MM.1S (cell line): ENCODE results near the gene NIP7.

ENCODE experiments used
- EZH2 ChIP-seq: fragments of 300-600 bp; sonication (generic); optimal IDR thresholded peaks from 2 replicates; pipeline ENCODE3; 2017; ENCODE audit warnings: low read depth, mild to moderate bottlenecking, antibody characterized with exemption, low read length, mixed read lengths
- TF ChIP-seq, protein P1 (sequence below): fragments of 300-600 bp; sonication (generic); IDR thresholded peaks from 2 replicates; pipeline ENCODE4 v1.5.1; 2016; ENCODE audit warnings: antibody characterized with exemption, low read length, mixed read lengths

DNA sequence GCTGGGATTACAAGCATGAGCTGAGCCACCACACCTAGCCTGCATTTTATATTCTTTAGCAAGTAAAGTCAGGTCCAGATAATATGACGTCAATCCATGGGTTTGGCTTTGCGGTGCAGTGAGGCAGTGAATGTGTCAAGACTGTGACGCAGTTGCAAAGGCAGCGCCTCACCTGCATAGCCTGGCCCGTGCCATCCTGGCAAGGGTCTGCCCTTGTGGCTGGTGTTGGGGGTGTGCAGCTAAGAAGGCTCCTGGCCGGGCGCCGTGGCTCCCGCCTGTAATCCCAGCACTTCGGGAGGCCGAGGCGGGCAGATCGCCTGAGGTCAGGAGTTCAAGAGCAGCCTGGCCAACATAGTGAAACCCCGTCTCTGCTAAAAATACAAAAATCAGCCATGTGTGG lies 16.2 kb upstream of the NIP7 start:
- no peak for TF ChIP-seq EZH2
- TF ChIP-seq, protein P1, sequence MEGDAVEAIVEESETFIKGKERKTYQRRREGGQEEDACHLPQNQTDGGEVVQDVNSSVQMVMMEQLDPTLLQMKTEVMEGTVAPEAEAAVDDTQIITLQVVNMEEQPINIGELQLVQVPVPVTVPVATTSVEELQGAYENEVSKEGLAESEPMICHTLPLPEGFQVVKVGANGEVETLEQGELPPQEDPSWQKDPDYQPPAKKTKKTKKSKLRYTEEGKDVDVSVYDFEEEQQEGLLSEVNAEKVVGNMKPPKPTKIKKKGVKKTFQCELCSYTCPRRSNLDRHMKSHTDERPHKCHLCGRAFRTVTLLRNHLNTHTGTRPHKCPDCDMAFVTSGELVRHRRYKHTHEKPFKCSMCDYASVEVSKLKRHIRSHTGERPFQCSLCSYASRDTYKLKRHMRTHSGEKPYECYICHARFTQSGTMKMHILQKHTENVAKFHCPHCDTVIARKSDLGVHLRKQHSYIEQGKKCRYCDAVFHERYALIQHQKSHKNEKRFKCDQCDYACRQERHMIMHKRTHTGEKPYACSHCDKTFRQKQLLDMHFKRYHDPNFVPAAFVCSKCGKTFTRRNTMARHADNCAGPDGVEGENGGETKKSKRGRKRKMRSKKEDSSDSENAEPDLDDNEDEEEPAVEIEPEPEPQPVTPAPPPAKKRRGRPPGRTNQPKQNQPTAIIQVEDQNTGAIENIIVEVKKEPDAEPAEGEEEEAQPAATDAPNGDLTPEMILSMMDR: no peak
